Endodermal cell (in vitro differentiated cells): Measurements from ENCODE around the gene ASTL. TPM values are rescaled to one million over a fixed set of nuclear protein-coding genes. Genes with fewer than 3 reads are reported as not detected.

Experiments
- DNase-seq: peaks from one replicate; pipeline ENCODE4 v3.0.0-alpha.2; 2017
- H3K27ac ChIP-seq: 2 replicates; pipeline ENCODE4 v1.5.1; 2013; ENCODE audit warnings: mild to moderate bottlenecking, low read depth, low read length, moderate library complexity
- H3K27me3 ChIP-seq: 2 replicates; pipeline ENCODE4 v1.6.1; 2013; ENCODE audit warnings: mild to moderate bottlenecking, low read length, moderate library complexity; ENCODE audit not compliant: insufficient read depth, control insufficient read depth, poor library complexity, severe bottlenecking
- H3K36me3 ChIP-seq: 2 replicates; pipeline ENCODE4 v1.7.0; 2013; ENCODE audit warnings: mild to moderate bottlenecking, low read length, moderate library complexity; ENCODE audit not compliant: control insufficient read depth, insufficient read depth
- H3K4me1 ChIP-seq: one replicate; pipeline ENCODE4 v1.7.0; 2013; ENCODE audit warnings: low read length; ENCODE audit not compliant: control insufficient read depth, insufficient read depth
- H3K4me3 ChIP-seq: 2 replicates; pipeline ENCODE4 v1.5.1; 2013; ENCODE audit warnings: mild to moderate bottlenecking, low read length, moderate library complexity
- H3K9ac ChIP-seq: 2 replicates; pipeline ENCODE4 v1.6.1; 2013; ENCODE audit warnings: mild to moderate bottlenecking, low read length, moderate library complexity; ENCODE audit not compliant: poor library complexity, severe bottlenecking; ENCODE audit errors: extremely low read depth
- H3K9me3 ChIP-seq: 2 replicates; pipeline ENCODE4 v1.6.1; 2013; ENCODE audit warnings: mild to moderate bottlenecking, low read length, moderate library complexity; ENCODE audit not compliant: control insufficient read depth
- H3K27ac Mint-ChIP-seq: 2 replicates; pipeline ENCODE4 v1.8.0; 2020; ENCODE audit warnings: mixed read lengths
- H3K27me3 Mint-ChIP-seq: 2 replicates; pipeline ENCODE4 v1.8.0; 2021; ENCODE audit warnings: mild to moderate bottlenecking, mixed read lengths; ENCODE audit not compliant: insufficient read depth
- H3K36me3 Mint-ChIP-seq: 2 replicates; pipeline ENCODE4 v1.8.0; 2020; ENCODE audit warnings: low read depth, mixed read lengths
- H3K4me1 Mint-ChIP-seq: 2 replicates; pipeline ENCODE4 v1.8.0; 2020; ENCODE audit warnings: mixed read lengths
- H3K4me3 Mint-ChIP-seq: 2 replicates; pipeline ENCODE4 v1.8.0; 2020; ENCODE audit warnings: mild to moderate bottlenecking, moderate library complexity, mixed read lengths
- H3K9me3 Mint-ChIP-seq: 2 replicates; pipeline ENCODE4 v1.8.0; 2020; ENCODE audit warnings: mild to moderate bottlenecking, mixed read lengths
- WGBS, 2 experiments: methylation state at CpG; one replicate each; pipeline versions ENCODE4 v1.1.5 to v1.1.7; 2013; ENCODE audit warnings: missing lambda C conversion rate in 2 of 2, mixed read lengths in 1 of 2; ENCODE audit not compliant: insufficient coverage in 1 of 2, insufficient read length in 1 of 2; 5-methylcytosine and 5-hydroxymethylcytosine counted together
- total RNA-seq, 2 donors: library from RNA; stranded (reverse); fragmentation: NEBNext Ultra II Directional in 1 of 2; extraction: Animal tissue kit (Norgen Biotek cat#: 25700) in 1 of 2; gene quantifications; 2 replicates in 1 of 2; 3 replicates in 1 of 2; pipeline ENCODE4 v1.2.1, GENCODE V29; 2021
- TF ChIP-seq, protein P1 (sequence below): fragments of 200-600 bp; sonication (generic); conservative IDR thresholded peaks from 2 replicates; pipeline ENCODE4 v1.5.0; 2021; ENCODE audit warnings: antibody characterized with exemption, mild to moderate bottlenecking

ASTL gene
- total RNA-seq, 2 donors from 2014 or later: not detected

DNA sequence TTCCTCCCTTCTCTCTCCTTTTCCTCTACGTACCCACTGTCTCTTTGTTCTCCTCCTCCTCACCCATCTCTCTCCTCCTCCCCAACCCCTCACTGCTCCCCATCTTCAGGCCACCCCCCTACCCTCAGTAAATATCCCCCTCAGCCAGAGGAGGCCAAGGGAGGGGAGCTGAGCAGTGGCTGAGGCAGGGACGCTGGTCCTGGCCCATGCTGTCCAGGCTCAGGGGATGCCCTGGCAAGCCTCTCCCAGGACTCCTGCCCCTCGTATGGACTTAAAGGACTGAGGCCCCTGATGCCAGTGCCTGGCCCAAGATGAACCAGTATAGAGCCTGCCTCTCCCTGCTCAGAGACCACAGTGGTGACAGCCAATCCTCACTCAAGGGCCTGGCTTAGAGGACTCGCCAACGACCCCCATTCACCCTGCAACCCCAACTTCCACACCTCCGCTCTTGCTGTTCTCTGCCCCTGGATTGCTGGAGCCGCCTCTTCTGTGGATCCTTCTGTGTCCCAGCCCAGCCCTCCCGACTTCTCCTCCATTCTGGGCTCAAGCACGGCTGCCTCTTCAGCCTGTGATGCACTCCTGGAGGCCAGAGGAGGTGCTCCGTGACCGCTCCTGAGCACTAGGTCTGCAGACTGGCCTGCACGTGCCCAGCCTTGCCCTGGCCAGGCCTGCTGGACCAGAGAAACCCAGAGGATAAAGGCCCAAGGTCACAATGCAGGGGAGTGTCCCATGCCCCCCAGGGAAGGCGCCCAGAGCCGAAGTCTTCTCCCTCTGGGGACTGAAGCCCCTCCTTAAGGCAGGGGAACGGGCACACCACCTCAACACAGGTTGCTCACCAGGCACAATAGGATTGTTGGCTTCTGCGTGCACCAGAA, 16.4 kb upstream of the ASTL start:
- H3K4me1 ChIP-seq: no peaks in the 10 kb centered on the region
- no peak overlapping the region for H3K27ac ChIP-seq
- H3K4me3 ChIP-seq: no peak overlapping the region
- H3K9me3 Mint-ChIP-seq: no peaks in the 10 kb centered on the region
- H3K27me3 ChIP-seq: no peaks in the 10 kb centered on the region
- H3K27ac Mint-ChIP-seq: no peak overlapping the region
- TF ChIP-seq, protein P1, sequence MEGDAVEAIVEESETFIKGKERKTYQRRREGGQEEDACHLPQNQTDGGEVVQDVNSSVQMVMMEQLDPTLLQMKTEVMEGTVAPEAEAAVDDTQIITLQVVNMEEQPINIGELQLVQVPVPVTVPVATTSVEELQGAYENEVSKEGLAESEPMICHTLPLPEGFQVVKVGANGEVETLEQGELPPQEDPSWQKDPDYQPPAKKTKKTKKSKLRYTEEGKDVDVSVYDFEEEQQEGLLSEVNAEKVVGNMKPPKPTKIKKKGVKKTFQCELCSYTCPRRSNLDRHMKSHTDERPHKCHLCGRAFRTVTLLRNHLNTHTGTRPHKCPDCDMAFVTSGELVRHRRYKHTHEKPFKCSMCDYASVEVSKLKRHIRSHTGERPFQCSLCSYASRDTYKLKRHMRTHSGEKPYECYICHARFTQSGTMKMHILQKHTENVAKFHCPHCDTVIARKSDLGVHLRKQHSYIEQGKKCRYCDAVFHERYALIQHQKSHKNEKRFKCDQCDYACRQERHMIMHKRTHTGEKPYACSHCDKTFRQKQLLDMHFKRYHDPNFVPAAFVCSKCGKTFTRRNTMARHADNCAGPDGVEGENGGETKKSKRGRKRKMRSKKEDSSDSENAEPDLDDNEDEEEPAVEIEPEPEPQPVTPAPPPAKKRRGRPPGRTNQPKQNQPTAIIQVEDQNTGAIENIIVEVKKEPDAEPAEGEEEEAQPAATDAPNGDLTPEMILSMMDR: no peak
- peaks cover 7% of the 10 kb centered on the region for H3K4me1 Mint-ChIP-seq
- no peak overlapping the region for H3K9ac ChIP-seq
- no peaks in the 10 kb centered on the region for H3K36me3 ChIP-seq
- WGBS, 2 experiments: 88 to 94% methylated on average over 8 to 16 of the region's 16 CpGs
- no peak overlapping the region for H3K4me3 Mint-ChIP-seq
- H3K36me3 Mint-ChIP-seq: no peaks in the 10 kb centered on the region
- no peaks in the 10 kb centered on the region for H3K9me3 ChIP-seq
- H3K27me3 Mint-ChIP-seq: peaks cover 4% of the 10 kb centered on the region
- peak; percentile 56 for DNase-seq

DNA sequence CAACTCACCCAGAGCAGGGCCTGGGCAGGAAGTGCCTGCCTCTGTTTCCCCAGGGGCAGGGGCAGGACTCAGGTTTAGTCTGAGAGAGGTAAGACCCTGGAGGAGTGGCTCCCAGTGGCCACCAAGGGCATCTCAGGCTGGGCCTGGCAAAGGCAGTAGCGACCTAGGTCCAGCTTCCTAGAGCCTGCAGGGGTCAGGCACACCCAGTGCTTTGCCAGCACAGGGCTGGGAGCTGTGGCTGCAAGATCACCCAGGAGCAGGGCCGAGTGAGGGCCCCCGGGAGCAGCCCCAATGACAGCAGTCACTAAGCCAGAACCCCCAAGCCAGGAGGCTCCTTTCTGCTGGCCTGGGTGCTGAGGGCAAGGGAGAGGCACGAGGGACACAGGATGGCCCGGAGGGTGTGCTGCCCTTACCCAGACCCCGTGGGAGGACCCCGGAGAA, 15.7 kb upstream of the ASTL start:
- Histone ChIP-seq H3K27ac (no peak overlapping the region), H3K36me3 (no peaks in the 10 kb centered on the region), H3K27me3 (no peaks in the 10 kb centered on the region), H3K4me3 (no peak overlapping the region), H3K9me3 (no peaks in the 10 kb centered on the region), H3K9ac (no peak overlapping the region), H3K4me1 (no peaks in the 10 kb centered on the region)
- Mint-ChIP-seq H3K4me3 (no peak overlapping the region), H3K9me3 (no peaks in the 10 kb centered on the region), H3K36me3 (no peaks in the 10 kb centered on the region), H3K27me3 (peaks cover 3% of the 10 kb centered on the region), H3K4me1 (peaks cover 7% of the 10 kb centered on the region), H3K27ac (no peak overlapping the region)
- TF ChIP-seq, protein P1: peak; percentile 56
- 67 to 86% methylated on average over 1 to 7 of the region's 7 CpGs for WGBS, 2 experiments
- DNase-seq: peak; percentile 60

DNA sequence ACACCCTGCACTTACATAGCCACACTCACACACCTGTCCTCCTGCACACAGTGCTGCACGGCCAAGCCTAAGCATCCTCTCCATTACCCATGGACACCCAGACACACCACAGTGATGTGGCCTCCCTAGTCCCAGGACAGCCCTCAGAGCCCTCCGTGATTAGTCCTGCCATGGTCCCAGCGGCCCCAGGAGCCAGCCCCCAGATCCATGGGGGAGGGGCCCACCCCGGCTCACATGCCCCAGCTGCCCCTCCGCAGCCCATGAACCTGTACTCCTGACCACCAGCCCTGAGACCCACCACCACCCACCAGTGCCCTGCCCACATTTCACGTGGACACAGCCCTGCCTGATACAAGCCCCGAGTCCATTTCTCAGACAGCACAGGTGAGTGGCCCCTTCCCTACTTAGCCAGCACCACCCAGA, 15.0 kb upstream of the ASTL start:
- Histone ChIP-seq H3K9me3 (no peaks in the 10 kb centered on the region), H3K4me3 (no peak overlapping the region), H3K9ac (no peak overlapping the region), H3K4me1 (no peaks in the 10 kb centered on the region), H3K27ac (peak overlapping the region; percentile 87), H3K36me3 (no peaks in the 10 kb centered on the region), H3K27me3 (no peaks in the 10 kb centered on the region)
- Mint-ChIP-seq H3K27me3 (peaks cover 3% of the 10 kb centered on the region), H3K4me3 (no peak overlapping the region), H3K4me1 (peaks cover 8% of the 10 kb centered on the region), H3K27ac (no peak overlapping the region), H3K9me3 (no peaks in the 10 kb centered on the region), H3K36me3 (no peaks in the 10 kb centered on the region)
- TF ChIP-seq, protein P1: no peak
- 95 to 100% methylated on average over 2 to 7 of the region's 7 CpGs for WGBS, 2 experiments
- peak; percentile 40 for DNase-seq
